ENCODE measurements around the gene SLC38A10.

SLC38A10 gene

GRCh38 chr17:81251709-81252301 is 43.3 kb downstream of the SLC38A10 start:
- DNase-seq: no peak

- no peak for DNase-seq
Observed at GRCh38 chr17:81251094-81251708, 43.9 kb downstream of the SLC38A10 start.

- no peak for DNase-seq
Observed at GRCh38 chr17:81250286-81251093, 44.6 kb downstream of the SLC38A10 start.

GRCh38 chr17:81249223-81250040 is 45.7 kb downstream of the SLC38A10 start:
- no peak for DNase-seq

GRCh38 chr17:81248649-81249048 is 46.5 kb downstream of the SLC38A10 start:
- no peak for DNase-seq

- DNase-seq: no peak
Observed at GRCh38 chr17:81247339-81247990, 47.6 kb downstream of the SLC38A10 start.

GRCh38 chr17:81246679-81247338 is 48.3 kb downstream of the SLC38A10 start:
- DNase-seq: no peak

- DNase-seq: no peak
Observed at GRCh38 chr17:81246343-81246670, 48.8 kb downstream of the SLC38A10 start.

GRCh38 chr17:81245665-81246342 is 49.3 kb downstream of the SLC38A10 start:
- DNase-seq: no peak

GRCh38 chr17:81245024-81245664 is 50.0 kb downstream of the SLC38A10 start:
- DNase-seq: no peak

GRCh38 chr17:81244358-81245023 is 50.6 kb downstream of the SLC38A10 start:
- no peak for DNase-seq

- no peak for DNase-seq
Observed at GRCh38 chr17:81243333-81243664, 51.8 kb downstream of the SLC38A10 start.

GRCh38 chr17:81242421-81243332 is 52.4 kb downstream of the SLC38A10 start:
- no peak for DNase-seq

GRCh38 chr17:81241648-81242420 is 53.3 kb downstream of the SLC38A10 start:
- no peak for DNase-seq

- no peak for DNase-seq
Observed at GRCh38 chr17:81241203-81241602, 53.9 kb downstream of the SLC38A10 start.

- DNase-seq: no peak
Observed at GRCh38 chr17:81240761-81241160, 54.3 kb downstream of the SLC38A10 start.

GRCh38 chr17:81239714-81240555 is 55.2 kb downstream of the SLC38A10 start:
- no peak for DNase-seq

Data from SIG-M5 (cell line).